HCT116 (cell line): ENCODE results near the gene DICER1. TPM values are rescaled to one million over a fixed set of nuclear protein-coding genes. Genes with fewer than 3 reads are reported as not detected.

Experiments used
- ATAC-seq: fragments of 200-7000 bp; cut with Tn5 transposase; 2 replicates; pipeline ENCODE4 v1.9.1; 2020; ENCODE audit warnings: mild to moderate bottlenecking, moderate library complexity
- BruUV-seq: library from RNA; stranded (reverse); fragments of 400-500 nt; replicated peaks from 2 replicates; lab custom pipeline; 2021; lab: Mats Ljungman, UMichigan
- CTCF ChIA-PET: fragments of 300-600 bp; sonication (Branson Sonifier 250); formaldehyde crosslinking; loops from one replicate; lab custom pipeline; 2021; ENCODE audit warnings: antibody characterized with exemption; lab: Charles Lee
- POLR2A ChIA-PET: fragments of 300-600, 350-600 bp; sonication (Branson Sonifier 250); formaldehyde crosslinking; loops from one replicate; lab custom pipeline; 2021; ENCODE audit warnings: antibody characterized with exemption; lab: Charles Lee
- RAD21 ChIA-PET, 2 experiments: fragments of 300-600 bp; sonication (Branson Sonifier 250); formaldehyde crosslinking; loops; one replicate each; lab custom pipeline; 2023; ENCODE audit warnings: low total read pairs in 2 of 2; ENCODE audit not compliant: uncharacterized antibody in 2 of 2, unreplicated experiment in 2 of 2, low non-redundant PET in 1 of 2; lab: Charles Lee
- DNase-seq: peaks from one replicate; pipeline ENCODE4 v3.0.0-alpha.2; 2010; ENCODE audit warnings: low read depth, low spot score
- H2AFZ ChIP-seq: fragments of 200-600 bp; shearing (Covaris generic), sonication (generic); 2 replicates; pipeline ENCODE4 v1.6.1; 2017; ENCODE audit warnings: low read depth, mixed run types, mixed read lengths, antibody characterized with exemption, low read length; ENCODE audit not compliant: poor library complexity, severe bottlenecking
- H3K27ac ChIP-seq: 2 replicates; pipeline ENCODE4 v1.5.1; 2012; ENCODE audit warnings: low read depth, low read length
- H3K27me3 ChIP-seq: fragments of 200-600 bp; sonication (generic); 2 replicates; pipeline ENCODE4 v1.6.1; 2016; ENCODE audit warnings: mixed run types, low read length, mixed read lengths; ENCODE audit not compliant: insufficient read depth
- H3K36me3 ChIP-seq, 2 experiments: fragments of 200-500 bp in 1 of 2; fragments of 200-600 bp in 1 of 2; sonication (Bioruptor generic) in 1 of 2; sonication (generic) in 1 of 2; 2 replicates each; pipeline versions ENCODE4 v1.5.1 to v1.6.1; 2014 to 2016; ENCODE audit warnings: low read length in 2 of 2, inconsistent platforms in 1 of 2, mixed read lengths in 1 of 2, mixed run types in 1 of 2; ENCODE audit not compliant: insufficient read depth in 2 of 2, control insufficient read depth in 1 of 2
- H3K4me1 ChIP-seq, 2 experiments: fragments of 200-600 bp in 1 of 2; sonication (generic) in 1 of 2; 2 replicates each; pipeline versions ENCODE4 v1.5.1 to v1.6.1; 2012 to 2017; ENCODE audit warnings: low read length in 2 of 2, inconsistent platforms in 1 of 2, mild to moderate bottlenecking in 1 of 2, mixed read lengths in 1 of 2, mixed run types in 1 of 2, moderate library complexity in 1 of 2; ENCODE audit not compliant: insufficient read depth in 2 of 2, control insufficient read depth in 1 of 2
- H3K4me2 ChIP-seq: fragments of 200-600 bp; sonication (generic); 2 replicates; pipeline ENCODE4 v1.6.1; 2017; ENCODE audit warnings: mixed run types, low read length, mixed read lengths
- H3K4me3 ChIP-seq, 2 experiments: fragments of 200-600 bp in 1 of 2; sonication (generic) in 1 of 2; replicated peaks in 1 of 2; 2 replicates each; pipeline ENCODE4 v1.5.1; 2011 to 2016; ENCODE audit warnings: low read length in 2 of 2, control low read depth in 1 of 2, low read depth in 1 of 2, mild to moderate bottlenecking in 1 of 2, mixed read lengths in 1 of 2, mixed run types in 1 of 2
- H3K79me2 ChIP-seq: fragments of 200-600 bp; sonication (generic); 2 replicates; pipeline ENCODE4 v1.6.1; 2017; ENCODE audit warnings: mild to moderate bottlenecking, mixed run types, low read length, moderate library complexity, mixed read lengths; ENCODE audit not compliant: insufficient read depth
- H3K9ac ChIP-seq: fragments of 200-600 bp; sonication (generic); 2 replicates; pipeline ENCODE4 v1.6.1; 2016; ENCODE audit warnings: low read length, mixed read lengths
- H3K9me2 ChIP-seq: fragments of 200-600 bp; sonication (generic), shearing (Covaris generic); 2 replicates; pipeline ENCODE4 v1.6.1; 2017; ENCODE audit warnings: mixed run types, mild to moderate bottlenecking, moderate library complexity; ENCODE audit not compliant: insufficient read depth
- H3K9me3 ChIP-seq, 2 experiments: fragments of 200-500 bp in 1 of 2; fragments of 200-600 bp in 1 of 2; sonication (Bioruptor generic) in 1 of 2; sonication (generic) in 1 of 2; 2 replicates each; pipeline ENCODE4 v1.6.1; 2014 to 2017; ENCODE audit warnings: low read length in 2 of 2, mixed read lengths in 2 of 2, inconsistent platforms in 1 of 2, low read depth in 1 of 2, mild to moderate bottlenecking in 1 of 2, mixed run types in 1 of 2, moderate library complexity in 1 of 2; ENCODE audit not compliant: control insufficient read depth in 1 of 2, insufficient read depth in 1 of 2
- H4K20me1 ChIP-seq: fragments of 200-600 bp; sonication (generic), shearing (Covaris generic); 2 replicates; pipeline ENCODE4 v1.6.1; 2017; ENCODE audit warnings: mixed run types, mild to moderate bottlenecking, moderate library complexity; ENCODE audit not compliant: insufficient read depth
- ELF1 ChIP-seq: IDR thresholded peaks from 2 replicates; pipeline ENCODE4 v1.6.1; 2012; ENCODE audit warnings: low read depth, borderline replicate concordance
- EZH2phosphoT487 ChIP-seq: fragments of 200-600 bp; IDR thresholded peaks from 2 replicates; pipeline ENCODE4 v1.6.1; 2018; ENCODE audit warnings: antibody characterized with exemption, borderline replicate concordance
- FOSL1 ChIP-seq: IDR thresholded peaks from 2 replicates; pipeline ENCODE4 v1.6.1; 2012; ENCODE audit warnings: low read depth
- JUND ChIP-seq: IDR thresholded peaks from 2 replicates; pipeline ENCODE4 v1.6.1; 2012
- MAX ChIP-seq: IDR thresholded peaks from 2 replicates; pipeline ENCODE4 v1.6.1; 2012
- POLR2A ChIP-seq: IDR thresholded peaks from 2 replicates; pipeline ENCODE4 v1.7.0; 2011; ENCODE audit warnings: borderline replicate concordance; ENCODE audit not compliant: insufficient read depth, insufficient read length; ENCODE audit errors: extremely low read depth
- RAD21 ChIP-seq: IDR thresholded peaks from 2 replicates; pipeline ENCODE4 v1.6.1; 2012; ENCODE audit warnings: low read depth, mild to moderate bottlenecking
- REST ChIP-seq: IDR thresholded peaks from 2 replicates; pipeline ENCODE4 v1.6.1; 2012; ENCODE audit warnings: low read depth
- SP1 ChIP-seq: IDR thresholded peaks from 2 replicates; pipeline ENCODE4 v1.6.1; 2012; ENCODE audit warnings: low read depth
- SRF ChIP-seq: IDR thresholded peaks from 2 replicates; pipeline ENCODE4 v1.6.1; 2012; ENCODE audit warnings: low read depth
- TCF7L2 ChIP-seq: IDR thresholded peaks from 2 replicates; pipeline ENCODE4 v1.7.0; 2011; ENCODE audit warnings: borderline replicate concordance, inconsistent platforms; ENCODE audit not compliant: insufficient read depth, insufficient read length; ENCODE audit errors: extremely low read depth
- ZBTB33 ChIP-seq: IDR thresholded peaks from 2 replicates; pipeline ENCODE4 v1.6.1; 2011; ENCODE audit warnings: mild to moderate bottlenecking, low read length, moderate library complexity; ENCODE audit not compliant: insufficient replicate concordance; ENCODE audit errors: extremely low read depth
- ZFX ChIP-seq: fragments of 450-650 bp; IDR thresholded peaks from 2 replicates; pipeline ENCODE4 v1.6.1; 2017
- intact Hi-C: fragments of 100-400 bp; cut with micrococcal nuclease; formaldehyde crosslinking; loops from 2 replicates; pipeline ENCODE4 v1.10.0; 2022
- total RNA-seq: library from RNA; stranded (reverse); gene quantifications from one replicate; pipeline ENCODE4 v1.2.1, GENCODE V29; 2021; ENCODE audit not compliant: unreplicated experiment
- TF ChIP-seq, protein P1 (sequence below): IDR thresholded peaks from 2 replicates; pipeline ENCODE4 v1.6.1; 2012
- TF ChIP-seq, protein P2 (sequence below), 3 experiments: fragments of 200-600 bp in 1 of 3; sonication (generic) in 1 of 3; IDR thresholded peaks in 2 of 3; conservative IDR thresholded peaks in 1 of 3; 2 replicates each; pipeline ENCODE4 v1.5.1; 2012 to 2017; ENCODE audit warnings: low read depth in 2 of 3, low read length in 2 of 3, antibody characterized with exemption in 1 of 3, borderline replicate concordance in 1 of 3, control low read depth in 1 of 3, mild to moderate bottlenecking in 1 of 3, mixed read lengths in 1 of 3, mixed run types in 1 of 3, moderate library complexity in 1 of 3; ENCODE audit not compliant: insufficient read depth in 1 of 3

The DICER1 gene
- total RNA-seq, 1 experiment from 2014 or later, result 38.6 TPM

DNA sequence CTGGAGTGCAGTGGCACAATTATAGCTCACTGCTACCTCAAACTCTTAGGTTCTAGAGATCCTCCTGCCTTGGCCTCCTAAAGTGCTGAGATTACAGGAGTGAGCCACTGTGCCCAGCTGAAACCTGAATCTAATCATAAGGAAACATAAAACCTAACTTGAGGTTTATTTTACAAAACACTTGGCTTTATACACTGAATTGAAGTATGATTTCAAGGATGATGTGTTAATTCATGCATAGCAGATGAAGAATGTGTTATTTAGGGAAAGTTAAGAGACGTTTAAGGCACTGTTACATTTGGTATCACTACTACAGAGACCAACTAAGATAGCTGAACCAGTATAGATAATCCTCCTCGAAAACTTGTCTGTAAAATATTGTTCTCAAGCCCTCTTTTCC, 6.4 kb downstream of the DICER1 start:
- intact Hi-C loops, result loop anchor here (10.0 kb wide), 1 partner anchor 384 kb away; the partner anchor contains the start of gene GLRX5
- Histone ChIP-seq H3K9me2 (no peaks in the 10 kb centered on the region), H4K20me1 (peaks cover 7% of the 10 kb centered on the region; the same call in 1 of the 2 replicates), H3K4me3 (no peak overlapping the region), H3K9ac (no peak overlapping the region), H3K79me2 (peaks cover 100% of the 10 kb centered on the region), H3K27ac (no peak overlapping the region), H3K27me3 (no peaks in the 10 kb centered on the region), H2AFZ (no peak overlapping the region), H3K4me1 (peaks cover 6 to 7% of the 10 kb centered on the region in 2 experiments; a peak in 3 of 4 replicates), H3K4me2 (no peak overlapping the region), H3K36me3 (no peaks in the 10 kb centered on the region), H3K9me3 (no peaks in the 10 kb centered on the region)
- CTCF ChIA-PET, result no interaction called here
- ATAC-seq, result no peak
- BruUV-seq, result no TSS peak
- POLR2A ChIA-PET, result no interaction called here
- no peak for DNase-seq
- RAD21 ChIA-PET, result no interaction called here
- TF ChIP-seq, protein P1, sequence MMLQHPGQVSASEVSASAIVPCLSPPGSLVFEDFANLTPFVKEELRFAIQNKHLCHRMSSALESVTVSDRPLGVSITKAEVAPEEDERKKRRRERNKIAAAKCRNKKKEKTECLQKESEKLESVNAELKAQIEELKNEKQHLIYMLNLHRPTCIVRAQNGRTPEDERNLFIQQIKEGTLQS, result no peak
- TF ChIP-seq JUND (no peak), SP1 (no peak), REST (no peak), SRF (no peak), ELF1 (no peak), TCF7L2 (no peak), EZH2phosphoT487 (no peak), ZFX (no peak), ZBTB33 (no peak), RAD21 (no peak), MAX (no peak), FOSL1 (no peak), POLR2A (no peak)
- TF ChIP-seq, protein P2, sequence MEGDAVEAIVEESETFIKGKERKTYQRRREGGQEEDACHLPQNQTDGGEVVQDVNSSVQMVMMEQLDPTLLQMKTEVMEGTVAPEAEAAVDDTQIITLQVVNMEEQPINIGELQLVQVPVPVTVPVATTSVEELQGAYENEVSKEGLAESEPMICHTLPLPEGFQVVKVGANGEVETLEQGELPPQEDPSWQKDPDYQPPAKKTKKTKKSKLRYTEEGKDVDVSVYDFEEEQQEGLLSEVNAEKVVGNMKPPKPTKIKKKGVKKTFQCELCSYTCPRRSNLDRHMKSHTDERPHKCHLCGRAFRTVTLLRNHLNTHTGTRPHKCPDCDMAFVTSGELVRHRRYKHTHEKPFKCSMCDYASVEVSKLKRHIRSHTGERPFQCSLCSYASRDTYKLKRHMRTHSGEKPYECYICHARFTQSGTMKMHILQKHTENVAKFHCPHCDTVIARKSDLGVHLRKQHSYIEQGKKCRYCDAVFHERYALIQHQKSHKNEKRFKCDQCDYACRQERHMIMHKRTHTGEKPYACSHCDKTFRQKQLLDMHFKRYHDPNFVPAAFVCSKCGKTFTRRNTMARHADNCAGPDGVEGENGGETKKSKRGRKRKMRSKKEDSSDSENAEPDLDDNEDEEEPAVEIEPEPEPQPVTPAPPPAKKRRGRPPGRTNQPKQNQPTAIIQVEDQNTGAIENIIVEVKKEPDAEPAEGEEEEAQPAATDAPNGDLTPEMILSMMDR (IDR thresholded peaks at IDR 0.05 in 2 of 3, conservative IDR thresholded peaks at IDR 0.05 in 1 of 3; ENCODE audit: borderline replicate concordance in 1 of 3, insufficient read depth in 1 of 3, low read depth in 2 of 3, low read length in 2 of 3), result no peak
